HepG2 (cell line): Measurements from ENCODE around the gene MTA1. TPM values are rescaled to one million over a fixed set of nuclear protein-coding genes. Genes with fewer than 3 reads are reported as not detected.

Experiments
- CCAR2 ChIP-seq: fragments of 200-400 bp; formaldehyde crosslinking; optimal IDR thresholded peaks from 2 replicates; pipeline ENCODE3; 2018; ENCODE audit warnings: low read depth, mild to moderate bottlenecking, low read length, moderate library complexity
- FOXO4 ChIP-seq: sonication (generic); formaldehyde crosslinking; conservative IDR thresholded peaks from 2 replicates; pipeline ENCODE4 v1.8.1; 2023; ENCODE audit warnings: missing genetic modification reagents
- GABPB1 ChIP-seq: IDR thresholded peaks from 2 replicates; pipeline ENCODE4 v1.6.1; 2016; ENCODE audit warnings: mild to moderate bottlenecking, missing genetic modification reagents, moderate library complexity, missing compliant biosample characterization
- POLR2G ChIP-seq: fragments of 200-400 bp; formaldehyde crosslinking; IDR thresholded peaks from 2 replicates; pipeline ENCODE4 v1.6.1; 2018; ENCODE audit warnings: mild to moderate bottlenecking, low read depth, low read length, moderate library complexity
- RBFOX2 ChIP-seq: fragments of 200-400 bp; formaldehyde crosslinking; IDR thresholded peaks from 2 replicates; pipeline ENCODE4 v1.6.1; 2017; ENCODE audit warnings: low read depth, mild to moderate bottlenecking, low read length
- RBM39 ChIP-seq: fragments of 200-400 bp; formaldehyde crosslinking; IDR thresholded peaks from one replicate; pipeline ENCODE4 v1.6.1; 2018; ENCODE audit warnings: antibody characterized with exemption, mild to moderate bottlenecking, low read depth, low read length; ENCODE audit not compliant: poor library complexity, severe bottlenecking
- REST ChIP-seq, 2 experiments: IDR thresholded peaks; 2 replicates each; pipeline ENCODE4 v1.6.1; 2011 to 2012; ENCODE audit warnings: low read length in 2 of 2, borderline replicate concordance in 1 of 2, low read depth in 1 of 2, mild to moderate bottlenecking in 1 of 2, moderate library complexity in 1 of 2
- SAFB2 ChIP-seq: sonication (generic); formaldehyde crosslinking; IDR thresholded peaks from 2 replicates; pipeline ENCODE4 v1.5.1; 2020; ENCODE audit warnings: missing genetic modification reagents, low read depth, mild to moderate bottlenecking, borderline replicate concordance
- SNAPC2 ChIP-seq: sonication (generic); formaldehyde crosslinking; IDR thresholded peaks from 2 replicates; pipeline ENCODE4 v1.8.1; 2022; ENCODE audit warnings: mild to moderate bottlenecking, missing genetic modification reagents
- ZFP62 ChIP-seq: sonication (generic); formaldehyde crosslinking; IDR thresholded peaks from 2 replicates; pipeline ENCODE4 v1.4.0; 2020; ENCODE audit warnings: missing genetic modification reagents
- ZNF230 ChIP-seq: sonication (generic); formaldehyde crosslinking; IDR thresholded peaks from 2 replicates; pipeline ENCODE4 v1.4.0; 2020; ENCODE audit warnings: mild to moderate bottlenecking, missing genetic modification reagents
- ZNF891 ChIP-seq: sonication (generic); formaldehyde crosslinking; IDR thresholded peaks from 2 replicates; pipeline ENCODE4 v1.5.0; 2020; ENCODE audit warnings: mild to moderate bottlenecking, missing genetic modification reagents
- ZSCAN22 ChIP-seq: sonication (generic); formaldehyde crosslinking; IDR thresholded peaks from 2 replicates; pipeline ENCODE4 v1.4.0; 2020; ENCODE audit warnings: mild to moderate bottlenecking, missing genetic modification reagents
- polyA plus RNA-seq, 8 experiments: library from polyadenylated mRNA; depleted of rRNA in 3 of 8; stranded (reverse) in 7 of 8; unstranded in 1 of 8; fragments of >200 nt; fragmentation: Illumina TruSeq in 4 of 8; extraction: Trizol in 4 of 8; gene quantifications; 2 replicates each; pipeline versions ENCODE4 v1.2.1 to v1.2.3, GENCODE V29; 2011 to 2016; ENCODE audit warnings: low read depth in 4 of 8, missing spikeins in 1 of 8, mixed read lengths in 1 of 8; ENCODE audit not compliant: insufficient read depth in 1 of 8
- total RNA-seq, 5 experiments: library from RNA; depleted of rRNA; stranded (reverse); fragments of >200 nt; fragmentation: Illumina TruSeq; extraction: Trizol; gene quantifications; 2 replicates each; pipeline ENCODE4 v1.2.3, GENCODE V29; 2016; ENCODE audit warnings: low read depth in 1 of 5
- TF ChIP-seq, protein P1 (sequence below): sonication (generic); formaldehyde crosslinking; IDR thresholded peaks from 2 replicates; pipeline ENCODE4 v1.9.0; 2021; ENCODE audit warnings: missing genetic modification reagents, mild to moderate bottlenecking, borderline replicate concordance
- TF ChIP-seq, protein P2 (sequence below): sonication (generic); formaldehyde crosslinking; IDR thresholded peaks from 2 replicates; pipeline ENCODE4 v1.4.0; 2020; ENCODE audit warnings: missing genetic modification reagents
- TF ChIP-seq, protein P3 (sequence below): sonication (generic); formaldehyde crosslinking; IDR thresholded peaks from 2 replicates; pipeline ENCODE4 v1.4.0; 2020; ENCODE audit warnings: mild to moderate bottlenecking, missing genetic modification reagents

MTA1 gene
- total and polyA plus RNA-seq, 2 of the 13 experiments (the other 11 are each of a cell fraction or from before 2014, with no cell fraction given): 35.2 to 85.8 TPM

DNA sequence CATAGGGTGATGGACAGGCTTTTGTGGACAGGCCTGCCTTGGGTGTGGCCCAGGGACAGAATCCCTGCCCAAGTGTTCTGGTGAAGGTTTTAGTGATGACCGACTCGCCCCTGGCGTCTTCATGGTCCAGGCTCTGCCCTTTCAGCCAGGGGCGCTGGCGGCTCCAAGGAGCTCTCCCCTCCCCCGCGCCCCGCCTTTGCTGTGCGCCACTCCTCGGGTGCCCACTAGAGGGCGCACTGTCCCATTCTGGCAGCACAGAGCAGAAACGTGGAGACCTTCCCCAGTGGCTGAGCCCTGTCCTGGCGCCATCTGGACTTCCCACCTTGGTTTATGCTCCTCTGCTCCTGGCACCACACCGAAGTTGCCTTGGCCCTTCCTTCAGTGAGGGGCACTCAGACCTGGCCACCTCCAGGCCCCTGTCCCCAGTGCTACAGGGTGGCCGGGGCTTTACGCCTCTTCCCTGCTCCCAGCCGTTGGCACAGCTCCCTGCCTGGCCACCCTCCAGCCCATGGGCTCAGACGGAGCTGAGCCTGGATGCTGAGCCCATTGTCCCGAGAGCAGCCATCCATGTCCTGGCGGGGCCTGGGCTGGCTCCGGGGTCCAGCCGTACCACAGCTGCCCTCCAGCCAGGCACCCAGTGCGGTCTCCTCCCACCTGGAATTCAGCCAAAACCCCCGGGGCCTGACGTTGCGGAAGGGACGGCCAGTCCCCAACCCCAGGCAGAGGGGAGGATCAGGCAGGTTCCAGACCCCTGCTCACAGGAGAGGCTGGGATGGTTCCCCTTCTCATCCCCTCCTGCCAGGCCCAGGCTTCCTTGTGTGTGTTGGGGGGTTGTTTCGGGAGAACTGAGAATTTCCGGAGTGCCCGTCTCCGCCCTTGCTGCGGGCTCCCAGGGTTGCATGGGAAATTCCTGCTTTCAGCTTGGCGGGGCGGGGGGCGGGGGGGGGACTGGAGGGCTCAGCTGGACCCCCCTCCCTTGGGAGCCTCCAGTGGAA, 61.5 kb downstream of the MTA1 start (continued):
- TF ChIP-seq RBM39: peak; percentile 82
- no peak for TF ChIP-seq SNAPC2 (CRISPR knock-in tag)
- no peak for TF ChIP-seq FOXO4 (CRISPR knock-in tag)
- TF ChIP-seq POLR2G: peak; percentile 25; the same call in 1 of the 2 replicates
- no peak for TF ChIP-seq ZNF230 (CRISPR knock-in tag)
- peak; percentile 61; the same call in 1 of the 2 replicates for TF ChIP-seq GABPB1 (CRISPR knock-in tag)
- no peak for TF ChIP-seq REST (IDR thresholded peaks at IDR 0.05; ENCODE audit: borderline replicate concordance in 1 of 2, low read depth in 1 of 2, low read length in 2 of 2)
- no peak for TF ChIP-seq ZSCAN22 (CRISPR knock-in tag)
- 0 out of 2 replicates have a peak, but pooled peaks have one; percentile 37 for TF ChIP-seq RBFOX2
- TF ChIP-seq ZNF891 (CRISPR knock-in tag): peak; percentile 73; the same call in 1 of the 2 replicates
- TF ChIP-seq SAFB2 (CRISPR knock-in tag): peak; percentile 35; the same call in 1 of the 2 replicates
- peak; percentile 55 for TF ChIP-seq CCAR2
- no peak for TF ChIP-seq ZFP62
- TF ChIP-seq, protein P1, sequence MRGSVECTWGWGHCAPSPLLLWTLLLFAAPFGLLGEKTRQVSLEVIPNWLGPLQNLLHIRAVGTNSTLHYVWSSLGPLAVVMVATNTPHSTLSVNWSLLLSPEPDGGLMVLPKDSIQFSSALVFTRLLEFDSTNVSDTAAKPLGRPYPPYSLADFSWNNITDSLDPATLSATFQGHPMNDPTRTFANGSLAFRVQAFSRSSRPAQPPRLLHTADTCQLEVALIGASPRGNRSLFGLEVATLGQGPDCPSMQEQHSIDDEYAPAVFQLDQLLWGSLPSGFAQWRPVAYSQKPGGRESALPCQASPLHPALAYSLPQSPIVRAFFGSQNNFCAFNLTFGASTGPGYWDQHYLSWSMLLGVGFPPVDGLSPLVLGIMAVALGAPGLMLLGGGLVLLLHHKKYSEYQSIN (CRISPR knock-in tag): no peak
- TF ChIP-seq, protein P2, sequence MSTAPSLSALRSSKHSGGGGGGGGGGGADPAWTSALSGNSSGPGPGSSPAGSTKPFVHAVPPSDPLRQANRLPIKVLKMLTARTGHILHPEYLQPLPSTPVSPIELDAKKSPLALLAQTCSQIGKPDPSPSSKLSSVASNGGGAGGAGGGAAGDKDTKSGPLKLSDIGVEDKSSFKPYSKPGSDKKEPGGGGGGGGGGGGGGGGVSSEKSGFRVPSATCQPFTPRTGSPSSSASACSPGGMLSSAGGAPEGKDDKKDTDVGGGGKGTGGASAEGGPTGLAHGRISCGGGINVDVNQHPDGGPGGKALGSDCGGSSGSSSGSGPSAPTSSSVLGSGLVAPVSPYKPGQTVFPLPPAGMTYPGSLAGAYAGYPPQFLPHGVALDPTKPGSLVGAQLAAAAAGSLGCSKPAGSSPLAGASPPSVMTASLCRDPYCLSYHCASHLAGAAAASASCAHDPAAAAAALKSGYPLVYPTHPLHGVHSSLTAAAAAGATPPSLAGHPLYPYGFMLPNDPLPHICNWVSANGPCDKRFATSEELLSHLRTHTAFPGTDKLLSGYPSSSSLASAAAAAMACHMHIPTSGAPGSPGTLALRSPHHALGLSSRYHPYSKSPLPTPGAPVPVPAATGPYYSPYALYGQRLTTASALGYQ (CRISPR knock-in tag): no peak
- TF ChIP-seq, protein P3, sequence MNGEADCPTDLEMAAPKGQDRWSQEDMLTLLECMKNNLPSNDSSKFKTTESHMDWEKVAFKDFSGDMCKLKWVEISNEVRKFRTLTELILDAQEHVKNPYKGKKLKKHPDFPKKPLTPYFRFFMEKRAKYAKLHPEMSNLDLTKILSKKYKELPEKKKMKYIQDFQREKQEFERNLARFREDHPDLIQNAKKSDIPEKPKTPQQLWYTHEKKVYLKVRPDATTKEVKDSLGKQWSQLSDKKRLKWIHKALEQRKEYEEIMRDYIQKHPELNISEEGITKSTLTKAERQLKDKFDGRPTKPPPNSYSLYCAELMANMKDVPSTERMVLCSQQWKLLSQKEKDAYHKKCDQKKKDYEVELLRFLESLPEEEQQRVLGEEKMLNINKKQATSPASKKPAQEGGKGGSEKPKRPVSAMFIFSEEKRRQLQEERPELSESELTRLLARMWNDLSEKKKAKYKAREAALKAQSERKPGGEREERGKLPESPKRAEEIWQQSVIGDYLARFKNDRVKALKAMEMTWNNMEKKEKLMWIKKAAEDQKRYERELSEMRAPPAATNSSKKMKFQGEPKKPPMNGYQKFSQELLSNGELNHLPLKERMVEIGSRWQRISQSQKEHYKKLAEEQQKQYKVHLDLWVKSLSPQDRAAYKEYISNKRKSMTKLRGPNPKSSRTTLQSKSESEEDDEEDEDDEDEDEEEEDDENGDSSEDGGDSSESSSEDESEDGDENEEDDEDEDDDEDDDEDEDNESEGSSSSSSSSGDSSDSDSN (CRISPR knock-in tag): peak; percentile 85
